Measurements from ENCODE around the gene GPC6.

GRCh38 chr13:94269557-94269956 is 1043.0 kb downstream of the GPC6 start:
- no peak for TF ChIP-seq MAFK (IDR thresholded peaks at IDR 0.05; ENCODE audit: partially characterized antibody)
- TF ChIP-seq RAD21 (conservative IDR thresholded peaks at IDR 0.05 in 1 of 2, IDR thresholded peaks at IDR 0.05 in 1 of 2) = no peak
- TF ChIP-seq POLR2A (IDR thresholded peaks at IDR 0.05; ENCODE audit: low read length) = no peak
- no peak for TF ChIP-seq ESRRA (IDR thresholded peaks at IDR 0.05; ENCODE audit: borderline replicate concordance, low read length)
- no peak for TF ChIP-seq CHD2 (IDR thresholded peaks at IDR 0.05; ENCODE audit: low read length, partially characterized antibody)

Data from A549 (cell line).